Fibroblast of skin of right biceps (primary cell): ENCODE results near the gene ECPAS.
"Not testable (repeated sequence)": the region's sequence is repeated elsewhere in the genome, so short reads cannot be mapped to it uniquely, and the experiment has no call there.

ENCODE experiments used
- DNase-seq: peaks from one replicate; pipeline ENCODE4 v3.0.0-alpha.2; 2013

The ECPAS gene

GRCh38 chr9:111483858-111484571 is at the start of gene ECPAS:
Gene ECPAS (minus strand): TSS chr9:111484383. CDS start chr9:111472918, 11,465 bp downstream.
- DNase-seq, result peak; percentile 84

GRCh38 chr9:111533099-111533790 is 49.1 kb upstream of the ECPAS start:
- DNase-seq, result peak; percentile 9

GRCh38 chr9:111531716-111532115 is 47.5 kb upstream of the ECPAS start:
- no peak for DNase-seq

- no peak for DNase-seq
These were observed 45.6 kb upstream of the ECPAS start for GRCh38 chr9:111529787-111530186.

GRCh38 chr9:111527347-111527746 is 43.2 kb upstream of the ECPAS start:
- no peak for DNase-seq

GRCh38 chr9:111525056-111525977 is 41.1 kb upstream of the ECPAS start, which contains the start of gene ZNF483:
Gene ZNF483 (plus strand): TSS chr9:111525179. CDS start chr9:111527396, 2,217 bp downstream.
- DNase-seq, result peak; percentile 72

GRCh38 chr9:111524731-111525055 is 40.5 kb upstream of the ECPAS start:
- no peak for DNase-seq

GRCh38 chr9:111516061-111516465 is 31.9 kb upstream of the ECPAS start:
- DNase-seq, result peak; percentile 10

GRCh38 chr9:111514967-111515366 is 30.8 kb upstream of the ECPAS start:
- DNase-seq, result no peak

- not testable (repeated sequence) for DNase-seq
These were observed 27.4 kb upstream of the ECPAS start for GRCh38 chr9:111511581-111511980.

GRCh38 chr9:111502506-111502905 is 18.3 kb upstream of the ECPAS start:
- no peak for DNase-seq

GRCh38 chr9:111501648-111502047 is 17.5 kb upstream of the ECPAS start:
- no peak for DNase-seq

GRCh38 chr9:111501005-111501562 is 16.9 kb upstream of the ECPAS start:
- DNase-seq, result no peak

GRCh38 chr9:111497196-111497595 is 13.0 kb upstream of the ECPAS start:
- DNase-seq, result not testable (repeated sequence)

- no peak for DNase-seq
These were observed 350 bp upstream of the ECPAS start for GRCh38 chr9:111484572-111484894.

GRCh38 chr9:111483439-111483857 is 735 bp downstream of the ECPAS start:
- DNase-seq, result peak; percentile 66

- peak; percentile 62 for DNase-seq
These were observed 1.3 kb downstream of the ECPAS start for GRCh38 chr9:111482694-111483438.

- peak; percentile 28 for DNase-seq
These were observed 2.1 kb downstream of the ECPAS start for GRCh38 chr9:111481885-111482636.

GRCh38 chr9:111477677-111478076 is 6.5 kb downstream of the ECPAS start:
- DNase-seq, result no peak

- no peak for DNase-seq
These were observed 9.0 kb downstream of the ECPAS start for GRCh38 chr9:111475195-111475594.

- DNase-seq, result no peak
These were observed 9.8 kb downstream of the ECPAS start for GRCh38 chr9:111474385-111474784.
